ENCODE measurements around the gene MKLN1. TPM values are rescaled to one million over a fixed set of nuclear protein-coding genes. Genes with fewer than 3 reads are reported as not detected.

MKLN1 gene
- total and polyA plus RNA-seq, 2 donors (not counting 1 experiment from before 2014, with no cell fraction given), result 8.5 to 68.4 TPM

GRCh38 chr7:131436384-131436783 lies 108.7 kb downstream of the MKLN1 start:
- Mint-ChIP-seq H3K4me3 (no peak overlapping the region), H3K4me1 (no peaks in the 10 kb centered on the region), H3K27ac (no peak overlapping the region), H3K9me3 (ENCODE audit: insufficient read depth) (no peaks in the 10 kb centered on the region), H3K27me3 (no peaks in the 10 kb centered on the region)
- intact Hi-C loops (cut with micrococcal nuclease), result no loop called here
- DNase-seq (no peak), ATAC-seq (ENCODE audit: low read depth) (no peak)
- no peak overlapping the region for H2AFZ ChIP-seq (ENCODE audit: insufficient read depth, low read depth, low read length, poor library complexity, severe bottlenecking)
- H3K4me3 ChIP-seq (ENCODE audit: control extremely low read depth in 1 of 5, extremely low read depth in 1 of 5, insufficient read depth in 1 of 5, low read depth in 2 of 5, low read length in 4 of 5), result no peak overlapping the region
- no peak overlapping the region for H3K9ac ChIP-seq (ENCODE audit: low read length)
- H3K4me2 ChIP-seq (replicated peaks; ENCODE audit: low read depth, low read length, poor library complexity, severe bottlenecking), result no peak overlapping the region
- H3K79me2 ChIP-seq (ENCODE audit: control insufficient read depth, insufficient read depth, low read length), result no peaks in the 10 kb centered on the region
- no CpG with 5 or more reads among the region's 3 CpGs for WGBS (ENCODE audit: insufficient coverage)
- TF ChIP-seq EZH2 (IDR thresholded peaks at IDR 0.05; ENCODE audit: borderline replicate concordance, insufficient read depth, low read depth, low read length, poor library complexity, severe bottlenecking), result no peak
- TF ChIP-seq, protein P1, sequence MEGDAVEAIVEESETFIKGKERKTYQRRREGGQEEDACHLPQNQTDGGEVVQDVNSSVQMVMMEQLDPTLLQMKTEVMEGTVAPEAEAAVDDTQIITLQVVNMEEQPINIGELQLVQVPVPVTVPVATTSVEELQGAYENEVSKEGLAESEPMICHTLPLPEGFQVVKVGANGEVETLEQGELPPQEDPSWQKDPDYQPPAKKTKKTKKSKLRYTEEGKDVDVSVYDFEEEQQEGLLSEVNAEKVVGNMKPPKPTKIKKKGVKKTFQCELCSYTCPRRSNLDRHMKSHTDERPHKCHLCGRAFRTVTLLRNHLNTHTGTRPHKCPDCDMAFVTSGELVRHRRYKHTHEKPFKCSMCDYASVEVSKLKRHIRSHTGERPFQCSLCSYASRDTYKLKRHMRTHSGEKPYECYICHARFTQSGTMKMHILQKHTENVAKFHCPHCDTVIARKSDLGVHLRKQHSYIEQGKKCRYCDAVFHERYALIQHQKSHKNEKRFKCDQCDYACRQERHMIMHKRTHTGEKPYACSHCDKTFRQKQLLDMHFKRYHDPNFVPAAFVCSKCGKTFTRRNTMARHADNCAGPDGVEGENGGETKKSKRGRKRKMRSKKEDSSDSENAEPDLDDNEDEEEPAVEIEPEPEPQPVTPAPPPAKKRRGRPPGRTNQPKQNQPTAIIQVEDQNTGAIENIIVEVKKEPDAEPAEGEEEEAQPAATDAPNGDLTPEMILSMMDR (IDR thresholded peaks at IDR 0.05), result no peak
- no peaks in the 10 kb centered on the region for H3K27me3 ChIP-seq (replicated peaks in 1 of 4; ENCODE audit: control extremely low read depth in 1 of 4, control insufficient read depth in 3 of 4, insufficient read depth in 4 of 4, low read length in 3 of 4)
- ChIA-PET POLR2A (no interaction called here), CTCF (interaction anchor here (1.4 kb wide), 1 partner anchor 12 kb away, joined by 3 read pairs; no protein-coding TSS in a partner anchor)
- H4K20me1 ChIP-seq (ENCODE audit: control insufficient read depth, insufficient read depth, low read length, poor library complexity, severe bottlenecking), result no peaks in the 10 kb centered on the region
- H3K9me3 ChIP-seq (ENCODE audit: control extremely low read depth in 1 of 3, control insufficient read depth in 2 of 3, insufficient read depth in 1 of 3, low read length in 2 of 3), result no peaks in the 10 kb centered on the region
- no peak overlapping the region for H3K27ac ChIP-seq (ENCODE audit: low read length in 2 of 2)
- H3K4me1 ChIP-seq (ENCODE audit: control insufficient read depth in 2 of 2, insufficient read depth in 2 of 2, low read length in 2 of 2), result no peaks in the 10 kb centered on the region
- H3K36me3 ChIP-seq (replicated peaks in 1 of 2; ENCODE audit: control extremely low read depth in 1 of 2, control insufficient read depth in 1 of 2, extremely low read depth in 1 of 2, insufficient read depth in 2 of 2, low read length in 1 of 2), result peaks cover 12 to 53% of the 10 kb centered on the region in 2 experiments

- no peak overlapping the region for H3K9ac ChIP-seq (ENCODE audit: low read length)
- POLR2A ChIA-PET, result no interaction called here
- H3K4me1 Mint-ChIP-seq, result no peaks in the 10 kb centered on the region
- no CpG with 5 or more reads among the region's 2 CpGs for WGBS (ENCODE audit: insufficient coverage)
- H3K4me1 ChIP-seq (ENCODE audit: control insufficient read depth in 2 of 2, insufficient read depth in 2 of 2, low read length in 2 of 2), result no peaks in the 10 kb centered on the region
- no peak overlapping the region for H2AFZ ChIP-seq (ENCODE audit: insufficient read depth, low read depth, low read length, poor library complexity, severe bottlenecking)
- H3K9me3 ChIP-seq (ENCODE audit: control extremely low read depth in 1 of 3, control insufficient read depth in 2 of 3, insufficient read depth in 1 of 3, low read length in 2 of 3), result peaks cover 0 to 1% (median 0%) of the 10 kb centered on the region in 3 donors
- H3K27ac ChIP-seq (ENCODE audit: low read length in 2 of 2), result no peak overlapping the region
- CTCF ChIA-PET, result interaction anchor here (0.7 to 1.4 kb wide), 5 partner anchors 12 to 799 kb away, joined by 3 to 7 read pairs (median 3); no protein-coding TSS in a partner anchor
- TF ChIP-seq, protein P1 (IDR thresholded peaks at IDR 0.05), result no peak
- no peak for TF ChIP-seq EZH2 (IDR thresholded peaks at IDR 0.05; ENCODE audit: borderline replicate concordance, insufficient read depth, low read depth, low read length, poor library complexity, severe bottlenecking)
- no peak for ATAC-seq (ENCODE audit: low read depth)
- no peaks in the 10 kb centered on the region for H3K27me3 Mint-ChIP-seq
- H3K4me3 ChIP-seq (ENCODE audit: control extremely low read depth in 1 of 5, extremely low read depth in 1 of 5, insufficient read depth in 1 of 5, low read depth in 2 of 5, low read length in 4 of 5), result no peak overlapping the region
- H3K27ac Mint-ChIP-seq, result no peak overlapping the region
- H3K79me2 ChIP-seq (ENCODE audit: control insufficient read depth, insufficient read depth, low read length), result no peaks in the 10 kb centered on the region
- H3K4me3 Mint-ChIP-seq, result no peak overlapping the region
- peaks cover 12 to 52% of the 10 kb centered on the region in 2 experiments for H3K36me3 ChIP-seq (replicated peaks in 1 of 2; ENCODE audit: control extremely low read depth in 1 of 2, control insufficient read depth in 1 of 2, extremely low read depth in 1 of 2, insufficient read depth in 2 of 2, low read length in 1 of 2)
- H3K9me3 Mint-ChIP-seq (ENCODE audit: insufficient read depth), result no peaks in the 10 kb centered on the region
- intact Hi-C loops (cut with micrococcal nuclease), result no loop called here
- no peaks in the 10 kb centered on the region for H4K20me1 ChIP-seq (ENCODE audit: control insufficient read depth, insufficient read depth, low read length, poor library complexity, severe bottlenecking)
- no peak for DNase-seq
- no peaks in the 10 kb centered on the region for H3K27me3 ChIP-seq (replicated peaks in 1 of 4; ENCODE audit: control extremely low read depth in 1 of 4, control insufficient read depth in 3 of 4, insufficient read depth in 4 of 4, low read length in 3 of 4)
- no peak overlapping the region for H3K4me2 ChIP-seq (replicated peaks; ENCODE audit: low read depth, low read length, poor library complexity, severe bottlenecking)
Observed at GRCh38 chr7:131438969-131439368, 111.3 kb downstream of the MKLN1 start.

All from B cell (primary cell).